Fibroblast of villous mesenchyme (primary cell): ENCODE results near the gene PAFAH1B2. TPM values are rescaled to one million over a fixed set of nuclear protein-coding genes. Genes with fewer than 3 reads are reported as not detected.
"Not testable (repeated sequence)": the region's sequence is repeated elsewhere in the genome, so short reads cannot be mapped to it uniquely, and the experiment has no call there.

Experiments used
- DNase-seq: peaks from one replicate; pipeline ENCODE4 v3.0.0-alpha.2; 2010; ENCODE audit warnings: low read depth
- H3K4me3 ChIP-seq: 2 replicates; pipeline ENCODE4 v1.5.1; 2011; ENCODE audit warnings: low read depth, mild to moderate bottlenecking, low read length
- total RNA-seq: library from RNA; depleted of rRNA; stranded (reverse); fragments of >200 nt; gene quantifications from 2 replicates; pipeline ENCODE4 v1.2.3, GENCODE V29; 2012
- TF ChIP-seq, protein P1 (sequence below): IDR thresholded peaks from 2 replicates; pipeline ENCODE4 v1.5.1; 2012; ENCODE audit warnings: low read depth, mild to moderate bottlenecking, low read length; ENCODE audit not compliant: insufficient read depth

PAFAH1B2 gene
- total RNA-seq, 1 donor = 200 TPM

DNA sequence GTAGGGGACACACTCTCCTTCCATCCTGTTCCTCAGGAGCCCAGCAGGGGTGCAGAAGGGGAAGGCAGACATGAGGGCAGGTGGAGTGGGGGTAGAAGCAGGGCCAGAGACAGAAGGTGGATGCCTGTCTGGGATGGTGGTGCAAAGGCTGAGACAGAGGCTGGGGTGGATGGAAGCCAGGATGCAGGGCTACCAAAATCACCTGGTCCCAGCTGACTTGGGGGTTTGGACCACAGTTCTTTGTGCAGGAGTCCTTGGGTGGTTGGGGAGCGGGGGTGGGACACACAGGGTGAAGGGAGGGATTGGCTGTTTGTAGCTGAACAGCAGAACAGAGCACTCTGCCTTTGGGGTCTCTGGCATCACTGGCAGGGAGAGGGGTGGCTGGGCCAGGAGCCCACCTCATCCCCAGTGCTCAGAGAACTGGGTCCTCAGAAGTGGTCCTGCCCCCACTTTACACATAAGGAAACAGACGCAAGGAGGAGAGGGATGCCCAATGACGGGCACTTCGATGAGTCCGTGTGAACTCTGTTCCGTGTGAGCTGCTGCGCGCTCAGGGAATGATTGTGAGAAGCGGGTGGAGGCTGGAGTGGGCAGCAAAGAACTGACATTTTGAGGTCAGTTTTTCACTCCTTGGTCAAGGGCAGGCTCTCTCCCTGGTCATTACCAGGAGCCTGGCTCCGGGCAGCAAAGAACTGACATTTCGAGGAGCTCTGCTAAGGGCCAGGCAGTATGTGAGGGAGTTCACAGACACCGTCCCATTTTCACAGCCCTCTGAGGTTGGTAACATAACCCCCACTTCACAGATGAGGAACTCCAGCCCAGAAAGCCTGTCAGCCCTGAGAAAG, 56.9 kb downstream of the PAFAH1B2 start:
- no peak for DNase-seq
- TF ChIP-seq, protein P1, sequence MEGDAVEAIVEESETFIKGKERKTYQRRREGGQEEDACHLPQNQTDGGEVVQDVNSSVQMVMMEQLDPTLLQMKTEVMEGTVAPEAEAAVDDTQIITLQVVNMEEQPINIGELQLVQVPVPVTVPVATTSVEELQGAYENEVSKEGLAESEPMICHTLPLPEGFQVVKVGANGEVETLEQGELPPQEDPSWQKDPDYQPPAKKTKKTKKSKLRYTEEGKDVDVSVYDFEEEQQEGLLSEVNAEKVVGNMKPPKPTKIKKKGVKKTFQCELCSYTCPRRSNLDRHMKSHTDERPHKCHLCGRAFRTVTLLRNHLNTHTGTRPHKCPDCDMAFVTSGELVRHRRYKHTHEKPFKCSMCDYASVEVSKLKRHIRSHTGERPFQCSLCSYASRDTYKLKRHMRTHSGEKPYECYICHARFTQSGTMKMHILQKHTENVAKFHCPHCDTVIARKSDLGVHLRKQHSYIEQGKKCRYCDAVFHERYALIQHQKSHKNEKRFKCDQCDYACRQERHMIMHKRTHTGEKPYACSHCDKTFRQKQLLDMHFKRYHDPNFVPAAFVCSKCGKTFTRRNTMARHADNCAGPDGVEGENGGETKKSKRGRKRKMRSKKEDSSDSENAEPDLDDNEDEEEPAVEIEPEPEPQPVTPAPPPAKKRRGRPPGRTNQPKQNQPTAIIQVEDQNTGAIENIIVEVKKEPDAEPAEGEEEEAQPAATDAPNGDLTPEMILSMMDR = no peak
- H3K4me3 ChIP-seq = peak overlapping the region; percentile 66

DNA sequence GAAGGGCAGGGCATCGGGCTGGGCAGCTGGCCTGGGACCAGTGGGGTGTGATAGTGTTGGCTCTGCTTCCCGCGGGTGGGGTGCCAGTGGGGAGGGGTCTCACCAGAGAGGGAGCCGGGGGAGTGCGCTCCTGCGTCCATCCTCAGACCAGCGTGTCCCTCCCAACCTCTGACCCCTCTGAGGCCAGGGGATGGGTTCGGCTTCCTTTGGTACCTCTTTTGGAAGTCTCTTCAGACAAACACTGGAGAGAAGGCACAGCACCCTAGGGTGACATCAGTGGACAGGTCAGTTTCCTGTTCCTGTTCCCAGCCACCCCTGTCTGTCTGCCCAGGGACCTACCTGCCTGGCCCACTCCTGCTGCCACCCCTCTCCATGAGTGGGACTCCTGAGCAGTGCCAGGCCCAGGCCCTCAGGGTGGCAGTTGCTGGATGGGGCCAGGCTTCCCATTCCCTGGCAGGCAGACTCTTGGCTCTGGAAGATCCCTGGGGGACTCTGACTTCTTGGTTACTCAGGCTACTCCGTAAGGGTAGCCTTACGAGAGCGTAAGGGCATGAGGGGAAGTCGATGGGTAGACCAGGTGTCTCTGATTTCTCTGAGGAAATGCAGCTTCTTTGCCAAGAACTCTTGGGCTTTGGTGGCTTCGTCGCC, 57.7 kb downstream of the PAFAH1B2 start:
- peak overlapping the region; percentile 66 for H3K4me3 ChIP-seq
- TF ChIP-seq, protein P1 = no peak
- no peak for DNase-seq

DNA sequence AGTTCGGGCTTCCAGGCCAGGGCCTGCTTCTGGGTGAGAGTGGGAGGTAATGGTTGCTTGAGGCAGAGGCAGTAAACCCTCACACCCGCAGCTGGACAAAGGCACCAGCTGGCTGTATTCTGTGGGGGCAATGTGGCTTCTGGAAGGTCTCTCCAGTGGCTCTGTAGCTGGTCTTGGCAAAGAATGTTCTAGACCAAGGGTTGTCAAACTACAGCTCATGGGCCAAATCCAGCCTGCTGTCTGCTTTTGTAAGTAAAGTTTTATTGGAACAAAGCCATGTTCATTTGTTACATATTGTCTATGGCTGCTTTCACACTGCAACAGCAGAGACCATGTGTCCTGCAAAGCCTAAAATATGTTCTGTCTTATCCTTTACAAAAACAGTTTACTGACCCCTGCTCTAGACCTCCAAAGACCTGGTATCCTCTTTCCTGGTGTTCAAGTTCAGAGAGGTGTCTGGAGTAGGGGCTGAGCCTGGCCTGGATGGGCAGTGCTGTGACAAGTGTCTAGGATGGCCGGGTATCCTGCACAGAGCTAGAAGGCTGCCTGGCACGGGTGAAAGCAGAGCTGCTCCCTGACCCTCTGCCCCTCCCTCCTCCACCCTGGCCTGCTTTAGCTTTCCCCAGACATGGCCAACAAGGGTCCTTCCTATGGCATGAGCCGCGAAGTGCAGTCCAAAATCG, 58.4 kb downstream of the PAFAH1B2 start:
- TF ChIP-seq, protein P1 = no peak
- no peak for DNase-seq
- H3K4me3 ChIP-seq = peak overlapping the region; percentile 66

DNA sequence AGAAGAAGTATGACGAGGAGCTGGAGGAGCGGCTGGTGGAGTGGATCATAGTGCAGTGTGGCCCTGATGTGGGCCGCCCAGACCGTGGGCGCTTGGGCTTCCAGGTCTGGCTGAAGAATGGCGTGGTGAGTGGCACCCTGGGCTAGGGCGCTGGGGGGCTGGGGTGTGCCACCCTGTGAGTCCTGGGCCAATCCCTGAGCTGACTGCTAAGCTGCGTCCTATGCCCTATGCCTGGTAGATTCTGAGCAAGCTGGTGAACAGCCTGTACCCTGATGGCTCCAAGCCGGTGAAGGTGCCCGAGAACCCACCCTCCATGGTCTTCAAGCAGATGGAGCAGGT, 59.0 kb downstream of the PAFAH1B2 start:
- DNase-seq = no peak
- no peak overlapping the region for H3K4me3 ChIP-seq
- TF ChIP-seq, protein P1 = no peak

GRCh38 chr11:117204283-117205080, 60.4 kb downstream of the PAFAH1B2 start:
- TF ChIP-seq, protein P1 = no peak
- DNase-seq = no peak
- no peak overlapping the region for H3K4me3 ChIP-seq

DNA sequence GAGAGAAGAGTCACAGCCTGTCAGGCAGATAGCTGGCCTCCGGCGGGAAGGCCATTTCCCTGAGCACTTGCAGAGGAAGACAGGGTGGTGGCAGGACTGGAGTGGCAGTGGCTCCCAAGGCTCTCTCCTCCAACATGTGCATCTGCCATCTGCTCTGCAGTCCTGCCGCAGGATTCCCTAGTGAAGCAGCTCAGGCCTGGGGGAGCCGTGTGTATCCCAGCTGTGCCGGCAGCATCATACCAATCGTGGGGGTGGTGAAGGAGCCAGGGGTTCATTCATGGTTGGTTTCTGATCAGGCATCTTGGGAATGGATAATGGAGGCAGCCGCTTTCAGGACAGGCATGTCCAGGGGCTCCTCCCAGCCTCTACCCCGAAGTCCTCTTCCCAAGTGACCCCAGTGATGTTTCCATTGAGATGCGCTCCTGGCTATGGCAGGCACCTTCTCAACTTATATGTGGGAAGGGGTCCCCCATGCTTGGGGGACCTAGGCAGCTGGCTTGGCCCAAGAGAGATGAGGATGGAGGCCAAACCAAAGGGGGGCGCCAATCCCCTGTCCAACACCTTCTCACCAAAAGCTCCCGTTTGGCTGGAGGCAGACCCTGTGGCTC, 61.2 kb downstream of the PAFAH1B2 start:
- no peak overlapping the region for H3K4me3 ChIP-seq
- no peak for DNase-seq
- TF ChIP-seq, protein P1 = no peak

DNA sequence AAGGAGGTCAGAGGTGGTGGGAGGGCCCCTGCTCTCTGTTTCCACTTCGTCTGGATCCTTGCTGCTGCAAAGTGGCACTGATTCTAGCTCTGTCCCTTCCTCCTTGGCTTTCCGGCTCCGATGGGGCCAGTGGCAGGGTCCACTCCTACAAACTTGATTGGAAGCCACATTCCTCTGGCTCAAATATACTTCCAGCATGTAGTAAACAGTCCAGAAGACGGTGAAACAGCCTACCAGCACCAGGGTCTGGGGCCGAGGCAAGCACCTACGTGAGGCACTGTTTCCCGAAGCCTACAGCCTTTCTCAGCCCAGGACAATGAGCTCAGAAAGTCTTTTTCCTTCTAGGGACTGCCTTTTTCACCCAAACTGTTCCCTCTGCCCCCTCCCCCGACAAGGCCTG, 62.0 kb downstream of the PAFAH1B2 start:
- H3K4me3 ChIP-seq, DNase-seq: not testable (repeated sequence)

DNA sequence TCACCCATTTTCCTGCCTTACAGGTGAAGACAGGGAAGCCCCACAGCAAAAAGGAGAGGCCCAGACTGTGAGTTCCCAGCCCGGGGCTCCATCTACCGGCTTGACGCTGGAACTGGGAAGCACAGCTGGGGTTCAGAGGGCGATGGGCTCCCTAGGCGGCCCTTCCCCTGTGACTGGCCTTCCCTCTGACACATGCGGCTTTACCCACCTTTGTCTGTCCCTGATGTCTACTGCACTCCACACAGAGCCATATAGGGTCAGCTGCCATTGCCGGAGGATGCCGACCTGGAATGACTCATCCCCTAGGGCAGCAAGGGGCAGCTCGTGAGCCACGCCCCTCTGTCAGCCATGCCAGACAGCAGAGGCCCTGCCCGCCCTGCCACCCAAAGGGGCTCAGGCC, 62.8 kb downstream of the PAFAH1B2 start:
- not testable (repeated sequence) for H3K4me3 ChIP-seq, DNase-seq

GRCh38 chr11:117207481-117207880, 63.4 kb downstream of the PAFAH1B2 start:
- not testable (repeated sequence) for H3K4me3 ChIP-seq, DNase-seq
